Epithelial cell of proximal tubule (primary cell): ENCODE measurements around the gene TRAF1. TPM values are rescaled to one million over a fixed set of nuclear protein-coding genes. Genes with fewer than 3 reads are reported as not detected.

Experiments used
- DNase-seq: peaks from one replicate; pipeline ENCODE4 v3.0.0-alpha.2; 2011; ENCODE audit warnings: low read depth
- H3K4me3 ChIP-seq: 2 replicates; pipeline ENCODE4 v1.5.1; 2011; ENCODE audit warnings: low read depth, mild to moderate bottlenecking, low read length
- CTCF ChIP-seq: conservative IDR thresholded peaks from 2 replicates; pipeline ENCODE4 v1.5.1; 2012; ENCODE audit warnings: low read depth, mild to moderate bottlenecking, low read length
- total RNA-seq: library from RNA; depleted of rRNA; stranded (reverse); fragments of >200 nt; gene quantifications from 2 replicates; pipeline ENCODE4 v1.2.3, GENCODE V29; 2015

TRAF1 gene
- total RNA-seq, 1 donor from 2014 or later, result 5.9 TPM

GRCh38 chr9:120872791-120873502, 53.6 kb downstream of the TRAF1 start:
- no peak overlapping the region for H3K4me3 ChIP-seq
- no peak for DNase-seq
- TF ChIP-seq CTCF, result no peak

- no peak for DNase-seq
- no peak overlapping the region for H3K4me3 ChIP-seq
- no peak for TF ChIP-seq CTCF
Measured at GRCh38 chr9:120870206-120870605, 56.4 kb downstream of the TRAF1 start.

GRCh38 chr9:120869726-120870125, 56.9 kb downstream of the TRAF1 start:
- no peak overlapping the region for H3K4me3 ChIP-seq
- no peak for TF ChIP-seq CTCF
- DNase-seq, result no peak

GRCh38 chr9:120869360-120869687, 57.3 kb downstream of the TRAF1 start:
- peak overlapping the region; percentile 69 for H3K4me3 ChIP-seq
- DNase-seq, result no peak
- TF ChIP-seq CTCF, result no peak

GRCh38 chr9:120868676-120869359, 57.8 kb downstream of the TRAF1 start:
- TF ChIP-seq CTCF, result peak; percentile 54
- DNase-seq, result peak; percentile 57
- H3K4me3 ChIP-seq, result peak overlapping the region; percentile 69

GRCh38 chr9:120868339-120868675, 58.3 kb downstream of the TRAF1 start:
- no peak for DNase-seq
- TF ChIP-seq CTCF, result no peak
- peak overlapping the region; percentile 48 for H3K4me3 ChIP-seq
